ENCODE measurements around the gene ECE1. TPM values are rescaled to one million over a fixed set of nuclear protein-coding genes. Genes with fewer than 3 reads are reported as not detected.

Gene ECE1
- total and polyA plus RNA-seq, 2 of the 13 experiments (the other 11 are each of a cell fraction or from before 2014, with no cell fraction given), result 13.5 to 21.2 TPM

DNA sequence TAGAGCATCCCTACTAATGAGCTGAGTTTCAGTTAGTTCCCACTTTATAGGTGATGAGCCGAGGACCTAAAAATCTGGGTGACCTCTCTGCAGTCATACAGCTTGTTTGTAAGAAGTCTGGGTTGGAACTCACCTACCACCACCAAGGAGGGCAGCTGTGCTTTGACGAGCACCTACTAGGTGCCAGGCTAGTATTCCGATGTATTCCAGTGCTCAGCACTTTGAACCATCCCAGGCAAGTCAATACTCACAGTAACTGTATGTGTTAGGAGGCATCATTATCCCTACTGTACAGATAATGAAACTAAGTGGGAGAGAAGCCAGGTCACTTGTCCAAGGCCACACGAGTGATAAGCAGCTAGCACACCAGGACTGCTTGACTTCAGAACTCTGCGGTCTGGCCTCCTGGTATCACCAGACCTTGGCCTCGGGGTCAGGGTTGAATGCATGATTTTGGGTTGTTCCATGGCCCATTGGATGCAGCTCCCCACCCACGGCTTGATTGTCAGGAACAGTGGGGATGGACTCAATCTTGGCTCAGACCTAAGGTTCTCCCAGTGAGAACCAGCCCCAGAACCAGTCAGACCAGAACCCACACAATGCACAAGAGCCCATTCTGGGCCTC, 20.7 kb downstream of the ECE1 start (continued):
- TF ChIP-seq HNF1A (IDR thresholded peaks at IDR 0.05; ENCODE audit: low read depth) (peak; percentile 41; the same call in 1 of the 2 replicates), HNF1A (CRISPR knock-in tag; IDR thresholded peaks at IDR 0.05; ENCODE audit: borderline replicate concordance) (peak; percentile 85; the same call in 1 of the 2 replicates), PATZ1 (CRISPR knock-in tag; IDR thresholded peaks at IDR 0.05) (peak; percentile 68), ZNF225 (CRISPR knock-in tag; IDR thresholded peaks at IDR 0.05) (no peak), NAIF1 (CRISPR knock-in tag; IDR thresholded peaks at IDR 0.05; ENCODE audit: borderline replicate concordance) (no peak), ZSCAN20 (CRISPR knock-in tag; IDR thresholded peaks at IDR 0.05; ENCODE audit: borderline replicate concordance) (no peak), ZNF781 (CRISPR knock-in tag; IDR thresholded peaks at IDR 0.05; ENCODE audit: borderline replicate concordance, not compliant biosample characterization) (no peak), MTERF4 (CRISPR knock-in tag; IDR thresholded peaks at IDR 0.05) (no peak), SALL1 (CRISPR knock-in tag; IDR thresholded peaks at IDR 0.05) (peak; percentile 95), STAT5B (CRISPR knock-in tag; IDR thresholded peaks at IDR 0.05) (0 out of 2 replicates have a peak, but pooled peaks have one; percentile 30), ZNF891 (CRISPR knock-in tag; IDR thresholded peaks at IDR 0.05) (no peak), TCF12 (IDR thresholded peaks at IDR 0.05) (no peak), TCF12 (CRISPR knock-in tag; IDR thresholded peaks at IDR 0.05) (peak; percentile 85; the same call in 1 of the 2 replicates), IRF2 (CRISPR knock-in tag; IDR thresholded peaks at IDR 0.05) (peak; percentile 78; the same call in 1 of the 2 replicates), ZNF512B (CRISPR knock-in tag; IDR thresholded peaks at IDR 0.05; ENCODE audit: borderline replicate concordance) (no peak)

Measured in HepG2 (cell line).